HepG2 (cell line): Measurements from ENCODE around the gene JAG1. TPM values are rescaled to one million over a fixed set of nuclear protein-coding genes. Genes with fewer than 3 reads are reported as not detected.

Experiments used
- ATRX ChIP-seq: sonication (generic); formaldehyde crosslinking; IDR thresholded peaks from 2 replicates; pipeline ENCODE4 v1.4.0; 2020; ENCODE audit warnings: missing genetic modification reagents, borderline replicate concordance
- BRD4 ChIP-seq: sonication (generic); formaldehyde crosslinking; IDR thresholded peaks from 2 replicates; pipeline ENCODE4 v1.4.0; 2020; ENCODE audit warnings: missing genetic modification reagents
- KAT2B ChIP-seq: fragments of 150-350 bp; IDR thresholded peaks from 2 replicates; pipeline ENCODE4 v1.6.1; 2014; ENCODE audit warnings: low read depth, low read length, borderline replicate concordance
- MEIS2 ChIP-seq: sonication (generic); formaldehyde crosslinking; IDR thresholded peaks from 2 replicates; pipeline ENCODE4 v1.9.0; 2021; ENCODE audit warnings: mild to moderate bottlenecking, missing genetic modification reagents
- PAWR ChIP-seq: sonication (generic); formaldehyde crosslinking; IDR thresholded peaks from 2 replicates; pipeline ENCODE4 v1.4.0; 2020; ENCODE audit warnings: missing genetic modification reagents, mild to moderate bottlenecking, borderline replicate concordance
- PITX1 ChIP-seq: sonication (generic); formaldehyde crosslinking; IDR thresholded peaks from 2 replicates; pipeline ENCODE4 v1.5.1; 2020; ENCODE audit warnings: mild to moderate bottlenecking, missing genetic modification reagents
- RBM22 ChIP-seq: fragments of 200-400 bp; formaldehyde crosslinking; optimal IDR thresholded peaks from 2 replicates; pipeline ENCODE3; 2017; ENCODE audit warnings: mild to moderate bottlenecking, low read length, moderate library complexity
- RFX3 ChIP-seq: IDR thresholded peaks from 2 replicates; pipeline ENCODE4 v1.6.1; 2016; ENCODE audit warnings: missing biosample characterization, missing genetic modification reagents
- RXRA ChIP-seq: sonication (generic); formaldehyde crosslinking; IDR thresholded peaks from 2 replicates; pipeline ENCODE4 v1.5.1; 2020; ENCODE audit warnings: missing genetic modification reagents
- SIN3A ChIP-seq: IDR thresholded peaks from 2 replicates; pipeline ENCODE4 v1.6.1; 2011; ENCODE audit warnings: low read depth, mild to moderate bottlenecking, control low read depth, low read length, borderline replicate concordance
- SMAD3 ChIP-seq: sonication (generic); formaldehyde crosslinking; IDR thresholded peaks from 2 replicates; pipeline ENCODE4 v1.4.0; 2020; ENCODE audit warnings: missing genetic modification reagents
- SPEN ChIP-seq: sonication (generic); formaldehyde crosslinking; IDR thresholded peaks from 2 replicates; pipeline ENCODE4 v1.5.1; 2020; ENCODE audit warnings: low read depth, mild to moderate bottlenecking, missing genetic modification reagents
- TRIM24 ChIP-seq: sonication (generic); formaldehyde crosslinking; IDR thresholded peaks from 2 replicates; pipeline ENCODE4 v1.8.0; 2022; ENCODE audit warnings: mild to moderate bottlenecking, missing genetic modification reagents
- ZNF326 ChIP-seq: sonication (generic); formaldehyde crosslinking; IDR thresholded peaks from 2 replicates; pipeline ENCODE4 v1.4.0; 2020; ENCODE audit warnings: missing genetic modification reagents, borderline replicate concordance
- ZNF441 ChIP-seq: sonication (generic); formaldehyde crosslinking; IDR thresholded peaks from 2 replicates; pipeline ENCODE4 v1.7.0; 2021; ENCODE audit warnings: missing genetic modification reagents, borderline replicate concordance
- ZNF549 ChIP-seq: sonication (generic); formaldehyde crosslinking; IDR thresholded peaks from 2 replicates; pipeline ENCODE4 v1.5.0; 2020; ENCODE audit warnings: missing genetic modification reagents
- ZNF644 ChIP-seq: IDR thresholded peaks from 2 replicates; pipeline ENCODE4 v1.6.1; 2016; ENCODE audit warnings: low read depth
- ZSCAN25 ChIP-seq: sonication (generic); formaldehyde crosslinking; IDR thresholded peaks from 2 replicates; pipeline ENCODE4 v1.8.0; 2022; ENCODE audit warnings: mild to moderate bottlenecking, missing genetic modification reagents
- polyA plus RNA-seq, 8 experiments: library from polyadenylated mRNA; depleted of rRNA in 3 of 8; stranded (reverse) in 7 of 8; unstranded in 1 of 8; fragments of >200 nt; fragmentation: Illumina TruSeq in 4 of 8; extraction: Trizol in 4 of 8; gene quantifications; 2 replicates each; pipeline versions ENCODE4 v1.2.1 to v1.2.3, GENCODE V29; 2011 to 2016; ENCODE audit warnings: low read depth in 4 of 8, missing spikeins in 1 of 8, mixed read lengths in 1 of 8; ENCODE audit not compliant: insufficient read depth in 1 of 8
- total RNA-seq, 5 experiments: library from RNA; depleted of rRNA; stranded (reverse); fragments of >200 nt; fragmentation: Illumina TruSeq; extraction: Trizol; gene quantifications; 2 replicates each; pipeline ENCODE4 v1.2.3, GENCODE V29; 2016; ENCODE audit warnings: low read depth in 1 of 5
- TF ChIP-seq, protein P1 (sequence below): sonication (generic); formaldehyde crosslinking; IDR thresholded peaks from 2 replicates; pipeline ENCODE4 v1.4.0; 2020; ENCODE audit warnings: missing genetic modification reagents
- TF ChIP-seq, protein P2 (sequence below): sonication (generic); formaldehyde crosslinking; conservative IDR thresholded peaks from 2 replicates; pipeline ENCODE4 v1.8.1; 2023; ENCODE audit warnings: missing genetic modification reagents
- TF ChIP-seq, protein P3 (sequence below): IDR thresholded peaks from 2 replicates; pipeline ENCODE4 v1.4.0; 2020; ENCODE audit warnings: mild to moderate bottlenecking, missing genetic modification reagents
- TF ChIP-seq, protein P4 (sequence below): sonication (generic); formaldehyde crosslinking; IDR thresholded peaks from 2 replicates; pipeline ENCODE4 v1.4.0; 2020; ENCODE audit warnings: missing genetic modification reagents

Gene JAG1
- total and polyA plus RNA-seq, 2 of the 13 experiments (the other 11 are each of a cell fraction or from before 2014, with no cell fraction given), result 47.1 to 56.3 TPM

DNA sequence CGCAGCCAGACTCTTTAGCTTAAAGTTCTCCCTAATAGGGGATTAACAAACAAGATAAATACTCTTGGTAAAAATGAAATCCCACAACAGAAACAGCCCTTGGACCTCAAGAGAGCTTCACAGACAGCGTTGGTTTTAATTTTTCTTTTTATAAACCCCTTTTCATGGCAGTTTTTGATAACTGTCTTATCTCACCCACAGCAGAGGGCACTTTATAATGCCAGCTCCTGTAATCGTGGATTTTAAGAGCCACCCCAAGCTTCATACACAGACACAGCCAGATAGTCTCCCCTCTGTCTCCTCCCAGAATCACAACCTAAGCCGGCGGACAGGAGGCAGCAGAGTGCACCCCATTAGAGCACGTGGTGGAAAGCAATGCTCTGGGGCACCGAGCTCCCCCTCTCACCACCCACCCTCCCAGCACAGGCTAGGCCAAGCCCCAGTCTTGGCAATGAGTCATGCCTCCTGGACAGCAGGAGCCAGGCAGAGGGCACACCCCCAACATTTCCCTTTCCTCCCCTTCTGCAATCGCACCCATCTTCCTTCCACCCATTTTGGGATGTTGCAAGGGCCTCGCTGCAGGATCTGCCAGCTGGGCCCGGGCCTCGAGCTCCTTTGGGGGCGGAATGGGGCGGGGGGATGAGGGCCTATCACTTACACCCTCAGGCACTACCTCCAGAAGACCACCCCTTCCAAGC, 2.4 kb downstream of the JAG1 start (continued):
- TF ChIP-seq, protein P1, sequence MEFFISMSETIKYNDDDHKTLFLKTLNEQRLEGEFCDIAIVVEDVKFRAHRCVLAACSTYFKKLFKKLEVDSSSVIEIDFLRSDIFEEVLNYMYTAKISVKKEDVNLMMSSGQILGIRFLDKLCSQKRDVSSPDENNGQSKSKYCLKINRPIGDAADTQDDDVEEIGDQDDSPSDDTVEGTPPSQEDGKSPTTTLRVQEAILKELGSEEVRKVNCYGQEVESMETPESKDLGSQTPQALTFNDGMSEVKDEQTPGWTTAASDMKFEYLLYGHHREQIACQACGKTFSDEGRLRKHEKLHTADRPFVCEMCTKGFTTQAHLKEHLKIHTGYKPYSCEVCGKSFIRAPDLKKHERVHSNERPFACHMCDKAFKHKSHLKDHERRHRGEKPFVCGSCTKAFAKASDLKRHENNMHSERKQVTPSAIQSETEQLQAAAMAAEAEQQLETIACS, result no peak
- TF ChIP-seq, protein P2, sequence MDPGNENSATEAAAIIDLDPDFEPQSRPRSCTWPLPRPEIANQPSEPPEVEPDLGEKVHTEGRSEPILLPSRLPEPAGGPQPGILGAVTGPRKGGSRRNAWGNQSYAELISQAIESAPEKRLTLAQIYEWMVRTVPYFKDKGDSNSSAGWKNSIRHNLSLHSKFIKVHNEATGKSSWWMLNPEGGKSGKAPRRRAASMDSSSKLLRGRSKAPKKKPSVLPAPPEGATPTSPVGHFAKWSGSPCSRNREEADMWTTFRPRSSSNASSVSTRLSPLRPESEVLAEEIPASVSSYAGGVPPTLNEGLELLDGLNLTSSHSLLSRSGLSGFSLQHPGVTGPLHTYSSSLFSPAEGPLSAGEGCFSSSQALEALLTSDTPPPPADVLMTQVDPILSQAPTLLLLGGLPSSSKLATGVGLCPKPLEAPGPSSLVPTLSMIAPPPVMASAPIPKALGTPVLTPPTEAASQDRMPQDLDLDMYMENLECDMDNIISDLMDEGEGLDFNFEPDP (CRISPR knock-in tag), result no peak
- TF ChIP-seq PAWR (CRISPR knock-in tag) (no peak), PITX1 (peak; percentile 81), ATRX (CRISPR knock-in tag) (no peak), SMAD3 (CRISPR knock-in tag) (peak; percentile 62; the same call in 1 of the 2 replicates), ZNF326 (CRISPR knock-in tag) (no peak), RFX3 (no peak), MEIS2 (CRISPR knock-in tag) (no peak), ZNF644 (CRISPR knock-in tag) (peak; percentile 83; the same call in 1 of the 2 replicates), BRD4 (no peak; the same call in 1 of the 2 replicates), RBM22 (no peak), SIN3A (peak; percentile 90; the same call in 1 of the 2 replicates), ZNF549 (no peak), TRIM24 (CRISPR knock-in tag) (no peak), ZNF441 (CRISPR knock-in tag) (0 out of 2 replicates have a peak, but pooled peaks have one; percentile 44), ZSCAN25 (CRISPR knock-in tag) (peak; percentile 45; the same call in 1 of the 2 replicates), RXRA (CRISPR knock-in tag) (no peak; the same call in 1 of the 2 replicates), SPEN (CRISPR knock-in tag) (peak; percentile 77), KAT2B (no peak)
- TF ChIP-seq, protein P3, sequence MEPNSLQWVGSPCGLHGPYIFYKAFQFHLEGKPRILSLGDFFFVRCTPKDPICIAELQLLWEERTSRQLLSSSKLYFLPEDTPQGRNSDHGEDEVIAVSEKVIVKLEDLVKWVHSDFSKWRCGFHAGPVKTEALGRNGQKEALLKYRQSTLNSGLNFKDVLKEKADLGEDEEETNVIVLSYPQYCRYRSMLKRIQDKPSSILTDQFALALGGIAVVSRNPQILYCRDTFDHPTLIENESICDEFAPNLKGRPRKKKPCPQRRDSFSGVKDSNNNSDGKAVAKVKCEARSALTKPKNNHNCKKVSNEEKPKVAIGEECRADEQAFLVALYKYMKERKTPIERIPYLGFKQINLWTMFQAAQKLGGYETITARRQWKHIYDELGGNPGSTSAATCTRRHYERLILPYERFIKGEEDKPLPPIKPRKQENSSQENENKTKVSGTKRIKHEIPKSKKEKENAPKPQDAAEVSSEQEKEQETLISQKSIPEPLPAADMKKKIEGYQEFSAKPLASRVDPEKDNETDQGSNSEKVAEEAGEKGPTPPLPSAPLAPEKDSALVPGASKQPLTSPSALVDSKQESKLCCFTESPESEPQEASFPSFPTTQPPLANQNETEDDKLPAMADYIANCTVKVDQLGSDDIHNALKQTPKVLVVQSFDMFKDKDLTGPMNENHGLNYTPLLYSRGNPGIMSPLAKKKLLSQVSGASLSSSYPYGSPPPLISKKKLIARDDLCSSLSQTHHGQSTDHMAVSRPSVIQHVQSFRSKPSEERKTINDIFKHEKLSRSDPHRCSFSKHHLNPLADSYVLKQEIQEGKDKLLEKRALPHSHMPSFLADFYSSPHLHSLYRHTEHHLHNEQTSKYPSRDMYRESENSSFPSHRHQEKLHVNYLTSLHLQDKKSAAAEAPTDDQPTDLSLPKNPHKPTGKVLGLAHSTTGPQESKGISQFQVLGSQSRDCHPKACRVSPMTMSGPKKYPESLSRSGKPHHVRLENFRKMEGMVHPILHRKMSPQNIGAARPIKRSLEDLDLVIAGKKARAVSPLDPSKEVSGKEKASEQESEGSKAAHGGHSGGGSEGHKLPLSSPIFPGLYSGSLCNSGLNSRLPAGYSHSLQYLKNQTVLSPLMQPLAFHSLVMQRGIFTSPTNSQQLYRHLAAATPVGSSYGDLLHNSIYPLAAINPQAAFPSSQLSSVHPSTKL (CRISPR knock-in tag), result peak; percentile 73
- TF ChIP-seq, protein P4, sequence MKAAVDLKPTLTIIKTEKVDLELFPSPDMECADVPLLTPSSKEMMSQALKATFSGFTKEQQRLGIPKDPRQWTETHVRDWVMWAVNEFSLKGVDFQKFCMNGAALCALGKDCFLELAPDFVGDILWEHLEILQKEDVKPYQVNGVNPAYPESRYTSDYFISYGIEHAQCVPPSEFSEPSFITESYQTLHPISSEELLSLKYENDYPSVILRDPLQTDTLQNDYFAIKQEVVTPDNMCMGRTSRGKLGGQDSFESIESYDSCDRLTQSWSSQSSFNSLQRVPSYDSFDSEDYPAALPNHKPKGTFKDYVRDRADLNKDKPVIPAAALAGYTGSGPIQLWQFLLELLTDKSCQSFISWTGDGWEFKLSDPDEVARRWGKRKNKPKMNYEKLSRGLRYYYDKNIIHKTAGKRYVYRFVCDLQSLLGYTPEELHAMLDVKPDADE, result no peak
